Measurements from ENCODE around the gene PRPSAP2.

The PRPSAP2 gene

GRCh38 chr17:18962494-18962815 lies 104.5 kb downstream of the PRPSAP2 start:
- H3K4me3 ChIP-seq (ENCODE audit: low read depth, low read length): no peak overlapping the region
- no peak for DNase-seq (ENCODE audit: low read depth)
- TF ChIP-seq CTCF (IDR thresholded peaks at IDR 0.05; ENCODE audit: control insufficient read depth, extremely low read depth, insufficient read depth): no peak

GRCh38 chr17:18963126-18964017 lies 105.4 kb downstream of the PRPSAP2 start:
- no peak for DNase-seq (ENCODE audit: low read depth)
- H3K4me3 ChIP-seq (ENCODE audit: low read depth, low read length): no peak overlapping the region
- TF ChIP-seq CTCF (IDR thresholded peaks at IDR 0.05; ENCODE audit: control insufficient read depth, extremely low read depth, insufficient read depth): no peak

GRCh38 chr17:18964018-18964351 lies 106.1 kb downstream of the PRPSAP2 start:
- no peak for TF ChIP-seq CTCF (IDR thresholded peaks at IDR 0.05; ENCODE audit: control insufficient read depth, extremely low read depth, insufficient read depth)
- DNase-seq (ENCODE audit: low read depth): no peak
- no peak overlapping the region for H3K4me3 ChIP-seq (ENCODE audit: low read depth, low read length)

GRCh38 chr17:18964550-18964949 lies 106.6 kb downstream of the PRPSAP2 start:
- DNase-seq (ENCODE audit: low read depth): no peak
- TF ChIP-seq CTCF (IDR thresholded peaks at IDR 0.05; ENCODE audit: control insufficient read depth, extremely low read depth, insufficient read depth): no peak

GRCh38 chr17:18965530-18966236 lies 107.8 kb downstream of the PRPSAP2 start:
- no peak for TF ChIP-seq CTCF (IDR thresholded peaks at IDR 0.05; ENCODE audit: control insufficient read depth, extremely low read depth, insufficient read depth)
- no peak overlapping the region for H3K4me3 ChIP-seq (ENCODE audit: low read depth, low read length)
- DNase-seq (ENCODE audit: low read depth): no peak

More at GRCh38 chr17:18964550-18964949, 106.6 kb downstream of the PRPSAP2 start:
- H3K4me3 ChIP-seq (ENCODE audit: low read depth, low read length): no peak overlapping the region

- DNase-seq (ENCODE audit: low read depth): no peak
- TF ChIP-seq CTCF (IDR thresholded peaks at IDR 0.05; ENCODE audit: control insufficient read depth, extremely low read depth, insufficient read depth): no peak
- no peak overlapping the region for H3K4me3 ChIP-seq (ENCODE audit: low read depth, low read length)
These were observed 109.1 kb downstream of the PRPSAP2 start for GRCh38 chr17:18966831-18967624.
